Cerebellar cortex (tissue), 1 donor: Measurements from ENCODE around the gene CTPS2.
"Not testable (repeated sequence)": the region's sequence is repeated elsewhere in the genome, so short reads cannot be mapped to it uniquely, and the experiment has no call there.

Experiments
- DNase-seq: peaks from one replicate; pipeline ENCODE4 v3.0.0-alpha.2; 2015; ENCODE audit warnings: low spot score

CTPS2 gene

GRCh38 chrX:16603822-16604221, 108.6 kb downstream of the CTPS2 start:
- no peak for DNase-seq

GRCh38 chrX:16603235-16603634, 109.2 kb downstream of the CTPS2 start:
- DNase-seq: not testable (repeated sequence)

DNA sequence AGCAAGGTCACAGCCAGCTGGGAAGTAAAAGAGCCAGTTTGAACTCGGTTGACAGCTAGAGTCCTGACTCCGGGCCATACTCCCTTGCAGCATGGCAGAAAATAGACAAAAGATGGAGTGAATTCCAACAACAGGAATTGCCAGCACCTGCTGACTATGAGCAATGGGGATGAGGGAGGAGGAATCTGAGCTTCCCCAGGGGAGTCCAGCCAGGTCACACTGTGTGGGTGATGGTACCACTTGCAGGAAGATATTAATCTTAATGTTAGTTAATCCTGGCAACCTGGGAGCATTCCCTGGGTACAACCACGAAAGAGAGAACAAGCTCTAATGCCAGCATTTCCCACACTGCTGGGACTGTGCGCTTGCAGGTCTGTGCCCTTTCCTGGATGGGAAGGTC, 110.6 kb downstream of the CTPS2 start:
- DNase-seq: no peak

- DNase-seq: peak; percentile 37
Observed at GRCh38 chrX:16594490-16594889, 118.0 kb downstream of the CTPS2 start.

DNA sequence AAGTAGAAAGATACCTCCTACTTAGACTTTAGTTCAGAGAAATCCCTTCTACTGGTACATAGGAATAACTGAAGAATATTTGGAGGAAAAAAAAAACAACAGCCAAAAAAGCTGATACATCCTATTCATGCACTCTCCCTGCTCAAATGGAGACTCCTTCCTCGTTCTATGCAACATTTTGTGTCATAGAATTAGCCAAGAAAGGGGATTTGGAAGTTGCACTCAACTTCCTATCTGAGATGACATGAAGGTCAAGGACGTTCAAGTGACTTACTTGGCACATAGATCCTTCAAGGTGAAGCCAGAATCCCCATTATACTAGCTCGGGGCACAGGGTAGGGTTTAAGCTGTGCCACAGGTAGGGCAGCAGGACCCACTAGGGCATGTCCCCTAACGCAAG, 118.7 kb downstream of the CTPS2 start:
- no peak for DNase-seq

GRCh38 chrX:16592194-16592770, 120.2 kb downstream of the CTPS2 start:
- no peak for DNase-seq

GRCh38 chrX:16589826-16590225, 122.6 kb downstream of the CTPS2 start:
- DNase-seq: no peak

DNA sequence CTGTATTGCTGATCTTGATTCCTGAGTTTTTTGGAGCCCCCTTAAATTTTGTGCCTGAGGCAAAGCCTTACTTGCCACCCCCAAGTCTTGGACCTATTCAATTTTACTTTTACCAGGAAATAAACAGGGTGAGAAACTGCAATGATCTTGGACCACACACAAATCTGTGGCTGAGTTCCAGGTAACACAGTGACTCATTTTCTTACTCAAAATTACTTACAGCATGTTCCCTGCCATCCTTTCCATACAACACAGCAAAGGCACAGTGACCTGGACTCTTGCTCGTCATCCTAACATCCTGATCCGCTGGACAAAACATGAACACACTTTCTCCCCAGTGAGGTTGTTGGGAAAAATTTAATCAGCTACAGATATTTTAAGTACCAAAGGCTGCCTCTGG, 123.3 kb downstream of the CTPS2 start:
- DNase-seq: no peak

- no peak for DNase-seq
Observed at GRCh38 chrX:16588266-16588665, 124.2 kb downstream of the CTPS2 start.

GRCh38 chrX:16587836-16588235, 124.6 kb downstream of the CTPS2 start:
- DNase-seq: no peak

DNA sequence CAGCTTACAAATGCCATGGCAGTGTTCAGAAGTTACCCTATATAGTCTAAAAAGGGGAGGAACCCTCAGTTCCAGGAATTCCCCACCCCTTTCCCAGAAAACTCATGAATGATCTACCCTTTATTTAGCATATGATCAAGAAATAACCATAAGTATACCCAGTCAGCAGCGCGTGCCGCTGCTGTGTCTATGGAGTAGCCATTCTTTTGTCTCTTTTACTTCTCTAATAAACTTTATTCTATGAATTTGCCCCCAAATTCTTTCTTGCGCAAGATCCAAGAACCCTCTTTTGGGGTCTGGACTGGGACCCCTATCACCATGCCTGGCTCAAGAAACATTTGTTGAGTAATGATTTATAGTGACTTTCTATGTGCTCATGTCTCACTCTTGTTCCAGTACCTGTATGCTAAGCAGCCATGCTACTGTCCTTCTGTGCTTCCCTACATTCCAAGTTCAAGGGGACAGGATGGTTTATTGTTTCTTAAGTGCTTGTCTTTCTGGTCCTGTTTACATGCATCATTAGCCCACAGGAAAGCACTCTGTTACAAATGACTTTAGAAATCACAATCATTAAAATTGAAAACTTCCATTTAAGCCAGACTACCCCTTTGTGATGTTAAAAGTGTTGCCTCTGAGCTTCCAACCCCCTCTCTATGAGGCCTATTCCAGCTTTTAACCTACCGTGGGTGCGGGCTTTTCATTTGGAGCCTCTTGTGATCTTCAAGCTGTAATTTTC, 125.9 kb downstream of the CTPS2 start:
- no peak for DNase-seq

- no peak for DNase-seq
Observed at GRCh38 chrX:16585486-16586376, 126.7 kb downstream of the CTPS2 start.

GRCh38 chrX:16580004-16580797, 132.3 kb downstream of the CTPS2 start:
- not testable (repeated sequence) for DNase-seq

- no peak for DNase-seq
Observed at GRCh38 chrX:16579517-16579916, 133.0 kb downstream of the CTPS2 start.

DNA sequence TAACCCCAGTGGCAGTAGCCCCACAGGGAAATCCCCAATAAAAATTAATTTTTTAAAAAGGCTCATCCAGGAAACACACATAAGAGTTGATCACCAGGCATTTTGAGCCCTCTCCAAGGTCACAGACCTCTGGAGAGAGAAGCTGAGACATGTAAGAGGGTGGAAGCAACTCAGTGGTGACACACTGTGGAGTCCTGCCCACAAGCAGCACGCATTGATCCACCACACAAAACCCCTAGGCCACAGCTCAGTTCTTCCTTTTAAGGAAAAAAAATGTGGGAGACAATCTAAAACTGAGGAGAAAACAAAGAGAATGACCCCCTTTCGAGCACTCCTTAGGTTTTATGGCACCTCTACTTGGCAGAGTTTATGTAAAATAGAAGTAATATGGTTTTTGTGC, 134.3 kb downstream of the CTPS2 start:
- no peak for DNase-seq

- DNase-seq: no peak
Observed at GRCh38 chrX:16577483-16578029, 134.9 kb downstream of the CTPS2 start.

DNA sequence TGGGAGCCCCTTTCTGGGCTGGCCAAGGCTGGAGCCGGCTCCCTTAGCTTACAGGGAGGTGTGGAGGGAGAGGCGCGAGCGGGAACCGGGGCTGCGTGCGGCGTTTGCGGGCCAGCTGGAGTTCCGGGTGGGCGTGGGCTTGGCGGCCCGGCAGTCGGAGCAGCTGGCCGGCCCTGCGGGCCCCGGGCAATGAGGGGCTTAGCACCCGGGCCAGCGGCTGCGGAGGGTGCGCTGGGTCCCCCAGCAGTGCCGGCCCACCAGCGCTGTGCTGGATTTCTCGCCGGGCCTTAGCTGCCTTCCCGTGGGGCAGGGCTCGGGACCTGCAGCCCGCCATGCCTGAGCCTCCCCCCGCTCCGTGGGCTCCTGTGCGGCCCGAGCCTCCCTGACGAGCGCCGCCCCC, 137.1 kb downstream of the CTPS2 start:
- DNase-seq: not testable (repeated sequence)

DNA sequence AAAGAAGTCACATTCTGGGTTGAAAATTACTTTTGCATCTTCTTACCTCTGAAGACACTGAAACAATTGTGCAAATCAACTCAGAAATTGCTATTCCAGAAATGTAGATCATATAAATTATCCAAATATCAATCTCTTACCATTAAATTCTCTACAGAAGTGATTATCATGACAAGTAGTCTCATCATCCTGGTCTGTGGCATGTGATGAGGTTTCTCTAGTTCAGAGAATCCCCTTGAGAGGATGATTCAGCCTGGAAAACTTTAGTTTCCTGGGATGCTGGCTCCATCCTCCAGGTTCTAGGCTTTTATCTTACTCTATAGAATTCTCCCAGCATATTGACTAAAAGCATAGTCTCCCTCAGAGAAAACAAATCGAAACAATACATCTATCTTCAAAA, 138.7 kb downstream of the CTPS2 start:
- no peak for DNase-seq

DNA sequence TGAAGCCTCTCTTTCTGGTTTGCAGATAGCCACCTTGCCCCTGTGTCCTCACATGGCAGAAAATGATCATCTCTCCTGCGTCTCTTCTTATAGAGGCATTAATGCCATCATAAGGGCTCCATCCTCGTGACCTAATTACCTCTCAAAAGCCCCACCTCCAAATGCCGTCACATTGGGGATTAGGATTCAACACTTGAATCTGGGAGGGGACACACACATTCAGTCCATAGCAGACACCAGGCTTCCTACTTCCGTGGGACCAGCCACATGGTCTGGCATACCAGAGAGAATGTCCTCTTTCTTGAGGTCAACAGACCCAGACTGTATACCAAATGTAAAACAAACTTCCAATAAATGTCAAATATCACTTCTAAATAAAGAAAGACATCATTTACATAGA, 144.8 kb downstream of the CTPS2 start:
- DNase-seq: no peak

- no peak for DNase-seq
Observed at GRCh38 chrX:16566571-16566970, 145.9 kb downstream of the CTPS2 start.

DNA sequence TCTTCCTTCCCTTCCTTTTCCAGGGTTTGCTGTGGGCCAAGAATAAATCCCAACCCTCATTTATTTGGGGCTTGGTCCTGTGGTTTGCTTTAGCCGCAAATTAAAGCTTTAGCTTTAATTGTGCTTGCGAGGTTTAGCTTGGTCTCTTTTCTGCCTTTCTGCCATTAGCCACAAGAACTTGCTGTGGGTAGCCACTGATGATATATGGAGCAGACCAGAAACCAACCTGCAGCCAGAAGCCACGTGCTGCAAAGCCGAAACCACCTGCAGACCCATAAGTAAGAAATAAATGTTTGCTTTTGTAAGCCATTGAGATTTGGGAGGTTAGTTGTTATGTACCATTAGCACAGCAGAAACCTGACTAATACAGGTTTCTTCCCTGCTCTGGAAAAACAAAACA, 152.3 kb downstream of the CTPS2 start:
- DNase-seq: no peak

GRCh38 chrX:16559206-16559619, 153.3 kb downstream of the CTPS2 start:
- no peak for DNase-seq
